SU-DHL-6 (cell line): ENCODE results near the gene RPL41.
A peak's percentile ranks its signal among the peaks of the same experiment; 100 is the strongest.

ENCODE experiments used
- H2AFZ ChIP-seq: fragments of 200-600 bp; sonication (generic); 2 replicates; pipeline ENCODE4 v1.6.1; 2014; ENCODE audit warnings: low read depth, mild to moderate bottlenecking, moderate library complexity, mixed read lengths, antibody characterized with exemption, low read length; ENCODE audit not compliant: severe bottlenecking
- H3F3A ChIP-seq: fragments of 200-600 bp; shearing (Covaris generic); 2 replicates; pipeline ENCODE4 v1.6.0; 2016; ENCODE audit warnings: antibody characterized with exemption, mild to moderate bottlenecking; ENCODE audit not compliant: insufficient read depth
- H3K27ac ChIP-seq: fragments of 200-600 bp; sonication (generic); 2 replicates; pipeline ENCODE4 v1.5.1; 2016; ENCODE audit warnings: low read depth, mild to moderate bottlenecking, low read length, moderate library complexity, mixed read lengths
- H3K27me3 ChIP-seq: fragments of 200-600 bp; sonication (generic), shearing (Covaris generic); 2 replicates; pipeline ENCODE4 v1.6.0; 2014; ENCODE audit warnings: mild to moderate bottlenecking, low read length
- H3K36me3 ChIP-seq: fragments of 200-600 bp; sonication (generic); 2 replicates; pipeline ENCODE4 v1.6.1; 2014; ENCODE audit warnings: mild to moderate bottlenecking, low read length, mixed read lengths
- H3K4me2 ChIP-seq: fragments of 300-600, 200-600 bp; shearing (Covaris generic), sonication (generic); 2 replicates; pipeline ENCODE4 v1.6.0; 2014; ENCODE audit warnings: low read length, low read depth, mild to moderate bottlenecking; ENCODE audit not compliant: poor library complexity, severe bottlenecking
- H3K4me3 ChIP-seq: fragments of 200-600 bp; sonication (generic); 2 replicates; pipeline ENCODE4 v1.5.1; 2014; ENCODE audit warnings: antibody characterized with exemption, low read length, mild to moderate bottlenecking, mixed read lengths; ENCODE audit not compliant: insufficient read depth, poor library complexity, severe bottlenecking
- H3K79me2 ChIP-seq: fragments of 200-600 bp; sonication (generic); 2 replicates; pipeline ENCODE4 v1.6.1; 2014; ENCODE audit warnings: mild to moderate bottlenecking, low read length, moderate library complexity; ENCODE audit not compliant: insufficient read depth
- H3K9ac ChIP-seq: fragments of 200-600 bp; sonication (generic); 2 replicates; pipeline ENCODE4 v1.7.0; 2014; ENCODE audit warnings: mild to moderate bottlenecking, low read length
- H3K9me2 ChIP-seq: fragments of 200-600 bp; sonication (generic); replicated peaks from 2 replicates; pipeline ENCODE4 v1.6.1; 2014; ENCODE audit warnings: low read length; ENCODE audit not compliant: insufficient read depth
- H3K9me3 ChIP-seq: fragments of 200-600 bp; sonication (generic); 2 replicates; pipeline ENCODE4 v1.6.1; 2014; ENCODE audit warnings: low read length, mixed read lengths; ENCODE audit not compliant: insufficient read depth
- H4K20me1 ChIP-seq: fragments of 200-600 bp; sonication (generic); 2 replicates; pipeline ENCODE4 v1.6.1; 2014; ENCODE audit warnings: low read depth, mild to moderate bottlenecking, antibody characterized with exemption, low read length, moderate library complexity, mixed read lengths
- EZH2phosphoT487 ChIP-seq: fragments of 200-600 bp; sonication (generic), shearing (Covaris generic); conservative IDR thresholded peaks from 2 replicates; pipeline ENCODE4 v1.6.1; 2018; ENCODE audit warnings: mild to moderate bottlenecking, antibody characterized with exemption, low read length, moderate library complexity, mixed read lengths
- TF ChIP-seq, protein P1 (sequence below): fragments of 200-600 bp; sonication (generic); IDR thresholded peaks from one replicate; pipeline ENCODE4 v1.5.1; 2017; ENCODE audit warnings: antibody characterized with exemption, mild to moderate bottlenecking, low read length, moderate library complexity; ENCODE audit not compliant: insufficient read depth, poor library complexity, severe bottlenecking

The RPL41 gene

DNA sequence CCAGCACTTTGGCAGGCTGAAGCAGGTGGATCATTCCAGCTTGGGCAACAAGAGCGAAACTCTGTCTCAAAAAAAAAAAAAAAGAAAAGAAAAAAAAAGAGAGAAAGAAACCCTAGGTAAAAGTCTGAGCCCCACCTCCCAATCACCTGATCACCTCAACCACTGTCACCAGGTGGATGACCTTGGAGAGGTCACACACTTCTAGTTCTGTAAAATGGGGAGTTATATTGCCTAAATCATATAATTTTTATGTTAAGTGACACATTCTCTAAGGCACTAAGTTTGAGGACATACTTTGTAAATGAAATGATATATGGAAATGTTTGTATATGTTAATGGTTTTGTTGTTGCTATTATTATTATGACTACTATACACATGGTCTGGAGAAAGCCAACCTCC is 38.0 kb upstream of the RPL41 start:
- Histone ChIP-seq H3F3A (no peaks in the 10 kb centered on the region), H2AFZ (no peak overlapping the region), H3K4me2 (no peak overlapping the region), H3K36me3 (no peaks in the 10 kb centered on the region), H4K20me1 (no peaks in the 10 kb centered on the region), H3K9me2 (no peaks in the 10 kb centered on the region), H3K27me3 (no peaks in the 10 kb centered on the region), H3K27ac (no peak overlapping the region), H3K9ac (no peak overlapping the region), H3K4me3 (no peak overlapping the region), H3K79me2 (no peaks in the 10 kb centered on the region), H3K9me3 (no peaks in the 10 kb centered on the region)
- TF ChIP-seq, protein P1, sequence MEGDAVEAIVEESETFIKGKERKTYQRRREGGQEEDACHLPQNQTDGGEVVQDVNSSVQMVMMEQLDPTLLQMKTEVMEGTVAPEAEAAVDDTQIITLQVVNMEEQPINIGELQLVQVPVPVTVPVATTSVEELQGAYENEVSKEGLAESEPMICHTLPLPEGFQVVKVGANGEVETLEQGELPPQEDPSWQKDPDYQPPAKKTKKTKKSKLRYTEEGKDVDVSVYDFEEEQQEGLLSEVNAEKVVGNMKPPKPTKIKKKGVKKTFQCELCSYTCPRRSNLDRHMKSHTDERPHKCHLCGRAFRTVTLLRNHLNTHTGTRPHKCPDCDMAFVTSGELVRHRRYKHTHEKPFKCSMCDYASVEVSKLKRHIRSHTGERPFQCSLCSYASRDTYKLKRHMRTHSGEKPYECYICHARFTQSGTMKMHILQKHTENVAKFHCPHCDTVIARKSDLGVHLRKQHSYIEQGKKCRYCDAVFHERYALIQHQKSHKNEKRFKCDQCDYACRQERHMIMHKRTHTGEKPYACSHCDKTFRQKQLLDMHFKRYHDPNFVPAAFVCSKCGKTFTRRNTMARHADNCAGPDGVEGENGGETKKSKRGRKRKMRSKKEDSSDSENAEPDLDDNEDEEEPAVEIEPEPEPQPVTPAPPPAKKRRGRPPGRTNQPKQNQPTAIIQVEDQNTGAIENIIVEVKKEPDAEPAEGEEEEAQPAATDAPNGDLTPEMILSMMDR = no peak
- no peak for TF ChIP-seq EZH2phosphoT487

DNA sequence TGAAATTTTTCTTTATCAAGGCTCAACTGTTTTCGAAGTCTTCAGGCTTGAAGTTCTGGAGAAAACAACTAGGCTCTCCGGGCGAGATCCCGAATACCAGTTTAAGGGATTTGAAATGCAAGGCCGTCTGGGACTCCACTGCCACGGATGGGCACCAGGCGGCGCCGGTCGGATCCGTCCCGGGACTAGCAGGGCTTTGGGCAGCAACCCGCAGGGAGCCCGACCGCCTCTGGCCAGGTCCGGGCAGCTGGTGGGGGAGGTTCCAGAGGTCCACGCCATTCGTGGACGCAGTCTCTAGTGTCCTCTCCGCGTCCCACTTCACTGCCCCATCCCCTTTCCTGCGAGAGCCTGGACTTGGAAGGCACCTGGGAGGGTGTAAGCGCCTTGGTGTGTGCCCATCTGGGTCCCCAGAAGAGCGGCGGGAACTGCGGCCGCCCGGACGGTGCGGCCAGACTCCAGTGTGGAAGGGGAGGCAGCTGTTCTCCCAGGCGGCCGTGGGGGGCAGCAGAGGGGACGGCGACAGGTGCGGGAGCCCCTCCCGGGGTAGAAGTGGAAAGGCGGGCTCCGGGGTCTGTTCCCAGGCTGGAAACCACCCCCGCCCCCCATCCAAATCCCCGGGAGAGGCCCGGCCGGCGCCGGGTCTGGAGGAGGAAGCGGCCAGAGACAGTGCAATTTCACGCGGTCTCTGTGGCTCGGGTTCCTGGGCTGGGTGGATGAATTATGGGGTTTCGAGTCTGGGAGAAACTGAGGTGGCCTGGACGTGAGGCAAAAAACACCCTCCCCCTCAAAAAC is 37.3 kb upstream of the RPL41 start:
- TF ChIP-seq, protein P1 = peak; percentile 49
- no peak for TF ChIP-seq EZH2phosphoT487
- Histone ChIP-seq H3K4me2 (peak overlapping the region; percentile 95), H3K79me2 (no peaks in the 10 kb centered on the region), H3K27me3 (no peaks in the 10 kb centered on the region), H3K9ac (peak overlapping the region; percentile 59), H3K36me3 (no peaks in the 10 kb centered on the region), H3K9me2 (no peaks in the 10 kb centered on the region), H4K20me1 (no peaks in the 10 kb centered on the region), H2AFZ (peak overlapping the region; percentile 95), H3K4me3 (peak overlapping the region; percentile 62), H3F3A (no peaks in the 10 kb centered on the region), H3K27ac (no peak overlapping the region), H3K9me3 (no peaks in the 10 kb centered on the region)

DNA sequence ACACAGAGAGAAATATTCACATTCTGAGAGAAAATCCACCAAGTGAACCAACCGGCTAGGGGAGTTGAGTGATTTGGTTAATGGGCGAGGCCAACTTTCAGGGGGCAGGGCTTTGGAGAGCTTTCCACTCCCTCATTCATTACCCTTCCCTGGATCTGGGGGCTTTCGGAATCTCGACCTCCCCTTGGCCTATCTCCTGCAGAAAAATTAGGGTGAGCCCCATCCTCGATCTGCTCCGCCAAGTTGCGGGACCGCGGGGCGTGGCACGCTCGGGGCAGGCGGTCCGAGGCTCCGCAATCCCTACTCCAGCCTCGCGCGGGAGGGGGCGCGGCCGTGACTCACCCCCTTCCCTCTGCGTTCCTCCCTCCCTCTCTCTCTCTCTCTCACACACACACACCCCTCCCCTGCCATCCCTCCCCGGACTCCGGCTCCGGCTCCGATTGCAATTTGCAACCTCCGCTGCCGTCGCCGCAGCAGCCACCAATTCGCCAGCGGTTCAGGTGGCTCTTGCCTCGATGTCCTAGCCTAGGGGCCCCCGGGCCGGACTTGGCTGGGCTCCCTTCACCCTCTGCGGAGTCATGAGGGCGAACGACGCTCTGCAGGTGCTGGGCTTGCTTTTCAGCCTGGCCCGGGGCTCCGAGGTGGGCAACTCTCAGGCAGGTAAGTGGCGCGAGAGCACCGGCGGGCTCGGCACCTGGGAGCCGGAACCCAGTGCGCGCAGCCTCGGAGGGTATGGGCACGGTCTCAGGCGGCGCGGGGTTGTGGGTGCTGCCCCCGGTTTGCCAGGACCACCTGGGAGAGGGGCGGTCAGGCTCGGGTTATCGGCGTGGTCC is 36.5 kb upstream of the RPL41 start, which contains the start of gene ERBB3:
TSS of gene ERBB3 (plus strand) at position 443 of the 833 bp plus-strand sequence. CDS start at position 579, 136 bp downstream.
- no peaks in the 10 kb centered on the region for H3K9me2 ChIP-seq
- H2AFZ ChIP-seq = peak within 1 kb of the TSS; percentile 95
- no peaks in the 10 kb centered on the region for H3K36me3 ChIP-seq
- H3K79me2 ChIP-seq = no peaks in the 10 kb centered on the region
- H3K4me2 ChIP-seq = peak within 1 kb of the TSS; percentile 95
- H4K20me1 ChIP-seq = no peaks in the 10 kb centered on the region
- H3K27ac ChIP-seq = no peak within 1 kb of the TSS
- no peak for TF ChIP-seq EZH2phosphoT487
- TF ChIP-seq, protein P1 = no peak
- no peaks in the 10 kb centered on the region for H3F3A ChIP-seq
- no peaks in the 10 kb centered on the region for H3K27me3 ChIP-seq
- H3K9ac ChIP-seq = peak within 1 kb of the TSS; percentile 59
- H3K4me3 ChIP-seq = peak within 1 kb of the TSS; percentile 62
- no peaks in the 10 kb centered on the region for H3K9me3 ChIP-seq
